T-helper 2 cell treated with Interferon-gamma antibody and Interleukin-4, amounts not matched to agents 5 μg/mL and 100 μg/mL, for 36 hours (primary cell): ENCODE measurements around the gene DHRS3.
"Not testable (repeated sequence)": the region's sequence is repeated elsewhere in the genome, so short reads cannot be mapped to it uniquely, and the experiment has no call there.

Experiments used
- DNase-seq: peaks from one replicate; pipeline ENCODE4 v3.0.0; 2021; ENCODE audit warnings: low spot score
- H3K27ac Mint-ChIP-seq: one replicate; pipeline ENCODE4 v1.8.0; 2021; ENCODE audit warnings: mild to moderate bottlenecking, mixed read lengths
- H3K27me3 Mint-ChIP-seq: one replicate; pipeline ENCODE4 v1.8.0; 2021; ENCODE audit warnings: low read depth, mixed read lengths
- H3K36me3 Mint-ChIP-seq: one replicate; pipeline ENCODE4 v1.8.0; 2021; ENCODE audit warnings: low read depth, mixed read lengths
- H3K4me1 Mint-ChIP-seq: one replicate; pipeline ENCODE4 v1.8.0; 2021; ENCODE audit warnings: low read depth, mixed read lengths
- H3K4me3 Mint-ChIP-seq: one replicate; pipeline ENCODE4 v1.8.0; 2022; ENCODE audit warnings: mild to moderate bottlenecking, moderate library complexity, mixed read lengths
- H3K9me3 Mint-ChIP-seq: one replicate; pipeline ENCODE4 v1.8.0; 2021; ENCODE audit warnings: mixed read lengths

DHRS3 gene

DNA sequence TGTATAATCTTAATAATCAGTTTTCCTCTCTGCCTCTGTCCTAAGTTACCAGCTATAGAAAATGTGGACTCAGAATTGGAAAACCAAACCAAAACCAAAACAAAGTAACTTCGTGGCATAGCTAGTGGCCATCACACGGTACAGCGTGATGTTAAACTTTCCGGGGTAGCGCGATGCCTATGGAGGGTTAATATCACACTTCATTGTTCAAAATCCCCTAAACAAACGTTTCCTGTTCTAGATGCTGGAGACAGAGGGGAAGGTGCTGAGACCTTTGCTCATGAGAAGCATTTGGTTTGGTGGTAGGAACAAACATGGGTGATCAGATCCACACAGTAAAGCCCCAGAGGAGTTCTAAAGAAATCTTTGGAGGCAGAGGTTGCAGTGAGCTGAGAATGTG is 30.7 kb upstream of the DHRS3 start:
- Mint-ChIP-seq H3K27ac (no peak overlapping the region), H3K36me3 (no peaks in the 10 kb centered on the region), H3K4me3 (no peak overlapping the region), H3K27me3 (peaks cover 25% of the 10 kb centered on the region), H3K9me3 (no peaks in the 10 kb centered on the region), H3K4me1 (no peaks in the 10 kb centered on the region)
- no peak for DNase-seq

DNA sequence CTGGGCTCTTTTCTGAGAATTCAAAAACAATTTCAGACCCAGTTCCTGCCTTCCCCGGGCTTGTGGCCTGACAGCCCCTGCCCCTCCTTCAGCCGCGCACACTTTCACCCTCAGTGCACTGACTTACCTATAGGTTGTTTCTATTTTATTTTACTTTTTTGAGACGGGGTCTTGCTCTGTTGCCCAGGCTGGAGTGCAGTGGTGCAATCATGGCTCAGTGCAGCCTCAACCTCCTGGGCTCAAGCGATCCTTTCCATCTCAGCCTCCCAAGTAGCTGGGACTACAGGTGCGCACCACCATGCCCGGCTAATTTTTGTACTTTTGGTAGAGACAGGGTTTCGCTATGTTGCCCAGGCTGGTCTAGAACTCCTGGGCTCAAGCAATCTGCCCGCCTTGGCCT is 27.4 kb upstream of the DHRS3 start:
- H3K27ac Mint-ChIP-seq, H3K36me3 Mint-ChIP-seq, DNase-seq, H3K4me3 Mint-ChIP-seq, H3K4me1 Mint-ChIP-seq: not testable (repeated sequence)
- H3K27me3 Mint-ChIP-seq = peaks cover 25% of the 10 kb centered on the region
- peaks cover 16% of the 10 kb centered on the region for H3K9me3 Mint-ChIP-seq

DNA sequence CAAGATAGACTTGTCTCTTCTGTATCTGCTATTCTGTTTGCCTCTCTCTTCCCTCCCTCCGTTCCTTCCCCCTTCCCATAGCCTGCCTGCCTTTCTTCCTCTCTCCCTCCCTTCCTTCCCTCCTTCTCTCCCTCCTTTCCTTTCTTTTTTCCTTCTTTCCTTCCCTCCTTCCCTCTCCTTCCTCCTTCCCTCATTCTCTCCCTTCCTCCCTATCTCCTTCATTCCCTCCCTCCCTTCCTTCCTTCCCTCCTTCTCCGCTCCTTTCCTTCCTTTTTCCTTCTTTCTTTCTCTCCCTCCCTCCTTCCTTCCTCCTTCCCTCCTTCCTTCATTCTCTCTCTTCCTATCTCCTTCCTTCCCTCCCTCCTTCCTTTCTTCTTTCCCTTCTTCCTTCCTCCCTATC is 26.8 kb upstream of the DHRS3 start:
- Mint-ChIP-seq H3K4me3 (no peak overlapping the region), H3K4me1 (no peaks in the 10 kb centered on the region), H3K36me3 (peaks cover 4% of the 10 kb centered on the region), H3K27me3 (peaks cover 21% of the 10 kb centered on the region), H3K9me3 (peaks cover 22% of the 10 kb centered on the region), H3K27ac (no peak overlapping the region)
- DNase-seq = no peak

DNA sequence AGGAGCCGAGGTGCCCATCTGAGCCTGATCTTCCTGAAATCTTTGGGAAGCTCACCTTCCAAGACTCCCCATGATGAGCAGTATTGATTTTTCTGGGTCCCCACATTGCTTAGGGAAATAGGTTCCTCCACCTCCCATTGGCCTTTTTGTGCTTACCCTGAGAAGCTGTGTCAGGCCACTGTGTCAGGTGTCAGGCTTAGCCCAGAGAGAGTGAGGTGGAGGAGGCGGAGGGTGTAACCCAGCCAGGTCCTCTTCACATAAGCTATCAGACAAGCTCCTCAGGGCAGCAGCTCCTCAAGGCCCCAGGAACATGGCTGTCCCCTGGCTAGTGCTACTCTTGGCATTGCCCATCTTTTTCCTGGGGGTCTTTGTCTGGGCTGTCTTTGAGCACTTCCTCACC is 26.2 kb upstream of the DHRS3 start:
- no peak overlapping the region for H3K4me3 Mint-ChIP-seq
- H3K9me3 Mint-ChIP-seq = peaks cover 28% of the 10 kb centered on the region
- DNase-seq = no peak
- H3K36me3 Mint-ChIP-seq = peaks cover 4% of the 10 kb centered on the region
- H3K4me1 Mint-ChIP-seq = no peaks in the 10 kb centered on the region
- peaks cover 20% of the 10 kb centered on the region for H3K27me3 Mint-ChIP-seq
- no peak overlapping the region for H3K27ac Mint-ChIP-seq

DNA sequence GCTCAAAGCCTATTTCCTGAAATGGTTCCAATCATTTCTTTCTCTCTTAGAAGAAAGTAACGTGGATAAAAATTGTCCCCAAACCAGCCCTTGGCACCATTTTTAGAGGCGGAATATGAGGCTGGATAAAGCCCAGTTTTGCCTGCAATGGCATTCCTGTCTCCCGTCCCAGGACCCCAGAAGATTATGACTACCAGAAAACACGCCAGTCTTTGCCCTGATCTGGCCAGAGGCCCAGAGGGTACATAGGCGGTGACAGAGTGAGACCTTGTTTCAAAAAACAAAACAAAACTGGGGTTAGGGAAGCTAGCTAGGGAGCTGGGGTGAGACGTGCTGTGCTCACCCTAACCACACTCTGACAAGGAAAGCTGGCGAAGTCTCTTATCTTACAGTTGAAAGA is 25.8 kb upstream of the DHRS3 start, which contains the start of gene AADACL4:
Gene AADACL4 (plus strand): TSS at position 301 of the 400 bp plus-strand sequence. CDS start 462 bp downstream, outside the sequence.
- DNase-seq = no peak
- Mint-ChIP-seq H3K27me3 (peaks cover 16% of the 10 kb centered on the region), H3K9me3 (peaks cover 31% of the 10 kb centered on the region), H3K36me3 (peaks cover 4% of the 10 kb centered on the region), H3K27ac (no peak within 1 kb of the TSS), H3K4me1 (no peaks in the 10 kb centered on the region), H3K4me3 (no peak within 1 kb of the TSS)

DNA sequence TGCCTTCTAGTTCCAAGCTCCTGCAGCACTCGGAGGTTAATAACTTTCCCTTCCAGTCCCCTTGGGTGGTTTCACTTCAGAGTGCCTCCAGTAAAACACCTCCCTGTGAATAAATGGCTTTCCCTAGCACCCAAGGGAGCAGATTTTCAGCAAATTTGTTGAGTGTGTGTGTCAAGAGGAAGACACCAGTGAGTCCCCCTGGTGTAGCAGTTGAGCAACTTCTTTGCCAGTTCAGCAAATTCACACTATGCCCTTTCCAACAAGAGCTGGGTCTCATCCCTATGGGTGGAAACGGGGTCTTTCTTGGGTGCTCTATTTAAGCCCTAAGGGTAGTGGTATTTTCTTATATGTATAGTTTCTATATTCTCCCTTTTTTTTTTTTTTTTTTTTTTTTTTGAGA is 25.1 kb upstream of the DHRS3 start:
- Mint-ChIP-seq H3K27me3 (peaks cover 13% of the 10 kb centered on the region), H3K4me3 (no peak overlapping the region), H3K36me3 (peaks cover 4% of the 10 kb centered on the region), H3K9me3 (peaks cover 34% of the 10 kb centered on the region), H3K27ac (no peak overlapping the region), H3K4me1 (no peaks in the 10 kb centered on the region)
- no peak for DNase-seq

DNA sequence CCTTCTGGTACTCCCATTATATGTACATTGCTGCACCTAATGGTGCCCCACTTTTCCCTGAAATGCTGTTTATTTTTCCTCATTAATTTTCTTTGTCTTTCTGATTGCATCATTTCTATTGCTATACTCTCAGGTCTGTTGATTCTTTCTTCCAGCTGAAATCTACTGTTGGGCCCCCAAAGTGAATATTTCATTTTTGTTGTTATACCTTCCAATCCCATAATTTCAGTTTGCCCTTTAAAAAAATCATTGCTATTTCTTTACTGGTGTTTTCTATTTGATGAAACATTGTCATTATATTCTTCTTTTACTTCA is 22.9 kb upstream of the DHRS3 start:
- DNase-seq = no peak
- H3K27me3 Mint-ChIP-seq = peaks cover 6% of the 10 kb centered on the region
- H3K27ac Mint-ChIP-seq = no peak overlapping the region
- H3K4me1 Mint-ChIP-seq = no peaks in the 10 kb centered on the region
- no peak overlapping the region for H3K4me3 Mint-ChIP-seq
- peaks cover 34% of the 10 kb centered on the region for H3K9me3 Mint-ChIP-seq
- peaks cover 4% of the 10 kb centered on the region for H3K36me3 Mint-ChIP-seq

DNA sequence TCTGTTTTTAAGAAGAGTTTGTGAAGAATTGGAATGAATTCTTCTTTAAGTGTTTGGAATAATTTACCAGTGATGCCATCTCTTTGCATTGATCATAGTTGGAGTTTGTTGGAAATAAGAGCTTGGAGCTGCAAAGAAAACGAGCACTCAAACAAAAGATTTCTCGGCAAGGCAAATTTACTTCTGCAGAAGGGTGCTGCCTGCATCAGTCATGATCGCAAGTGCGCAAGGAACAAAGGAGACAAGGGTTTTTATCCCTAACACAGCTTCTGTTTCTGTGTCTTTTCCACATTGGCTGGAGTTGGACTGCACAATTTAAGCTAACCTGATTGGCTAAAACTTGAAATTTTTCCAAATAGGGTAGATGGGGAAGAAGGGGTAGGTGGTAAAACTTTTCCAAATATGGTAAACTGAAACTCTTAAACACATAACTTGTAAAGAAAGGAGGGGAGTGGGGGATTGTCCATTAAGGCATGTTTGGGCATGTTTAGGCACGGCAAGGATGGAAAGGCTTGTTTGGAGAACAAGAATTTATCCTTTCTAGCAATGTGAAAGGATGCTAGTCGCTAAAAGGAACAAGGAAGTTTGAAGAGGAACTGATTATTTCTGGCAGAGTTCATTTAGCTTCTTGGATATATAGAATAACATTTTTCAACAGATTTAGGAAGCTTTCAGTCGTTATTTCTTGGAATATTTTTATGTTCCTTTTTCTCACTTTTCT is 22.4 kb upstream of the DHRS3 start:
- Mint-ChIP-seq H3K9me3 (peaks cover 34% of the 10 kb centered on the region), H3K27me3 (peaks cover 6% of the 10 kb centered on the region), H3K36me3 (peaks cover 4% of the 10 kb centered on the region), H3K4me3 (no peak overlapping the region), H3K27ac (no peak overlapping the region), H3K4me1 (no peaks in the 10 kb centered on the region)
- no peak for DNase-seq

DNA sequence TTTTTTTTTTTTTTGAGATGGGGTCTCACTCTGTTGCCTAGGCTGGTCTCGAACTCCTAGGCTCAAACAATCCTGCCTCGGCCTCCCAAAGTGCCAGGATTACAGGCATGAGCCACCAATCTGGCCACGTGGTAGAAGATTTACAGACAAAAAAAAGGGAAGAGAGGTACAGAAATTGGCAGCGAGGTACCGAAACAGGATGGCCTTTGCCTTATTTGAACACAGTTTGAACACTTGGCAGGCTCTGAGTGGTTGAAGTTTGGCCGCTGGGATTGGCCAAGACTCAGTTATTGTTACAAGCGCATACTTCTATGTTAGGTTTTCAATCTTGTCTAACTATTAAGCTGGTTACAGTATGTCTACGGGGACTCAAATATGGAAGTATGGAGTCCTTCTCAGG is 19.7 kb upstream of the DHRS3 start:
- peaks cover 4% of the 10 kb centered on the region for H3K36me3 Mint-ChIP-seq

DNA sequence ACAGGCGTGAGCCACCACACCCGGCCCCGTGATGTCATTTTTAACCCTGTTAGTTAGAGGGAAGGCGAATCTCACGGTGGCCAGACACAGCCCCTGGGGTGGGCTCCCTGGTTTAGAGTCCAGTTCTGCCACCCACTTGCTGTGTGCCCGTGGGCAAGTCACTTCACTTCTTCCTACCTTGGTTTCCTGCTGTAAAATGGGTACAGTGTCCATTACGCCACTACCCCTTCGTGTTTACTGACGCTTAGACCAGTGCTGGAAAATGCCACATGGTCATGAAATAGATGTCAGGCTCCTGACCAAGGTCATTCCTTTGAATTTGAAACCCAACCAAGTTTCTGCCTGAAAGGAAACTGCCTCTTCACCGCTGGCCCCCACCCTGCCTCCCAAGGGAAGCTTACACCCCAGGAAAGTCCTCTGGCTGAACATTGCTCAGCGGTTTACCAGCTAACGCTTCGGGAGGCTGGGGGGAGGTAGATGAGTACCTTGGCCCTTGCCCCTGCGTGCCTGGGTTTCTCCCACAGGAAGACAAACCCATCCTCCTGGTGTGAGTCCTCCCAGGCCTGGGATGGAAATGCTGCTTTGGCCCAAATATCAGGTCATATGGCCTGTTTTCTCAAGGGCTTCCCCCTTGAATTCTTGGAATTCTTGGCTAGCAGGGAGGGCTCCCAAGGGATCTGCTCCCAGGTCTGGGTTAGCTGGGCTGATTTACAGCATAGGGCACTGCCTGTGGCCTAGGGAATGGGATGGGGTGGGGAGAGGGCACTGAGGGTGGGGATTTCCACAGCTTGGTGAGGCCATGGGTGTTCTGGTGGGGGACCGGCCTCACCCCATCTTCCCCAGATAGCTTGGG is 18.3 kb upstream of the DHRS3 start:
- no peak for DNase-seq
- Mint-ChIP-seq H3K4me3 (no peak overlapping the region), H3K9me3 (peaks cover 27% of the 10 kb centered on the region), H3K27ac (no peak overlapping the region), H3K4me1 (peaks cover 7% of the 10 kb centered on the region), H3K27me3 (peaks cover 4% of the 10 kb centered on the region), H3K36me3 (peaks cover 4% of the 10 kb centered on the region)

More for the DNA sequence above, 19.7 kb upstream of the DHRS3 start:
- H3K4me1 Mint-ChIP-seq = peaks cover 7% of the 10 kb centered on the region
- H3K4me3 Mint-ChIP-seq = no peak overlapping the region
- H3K9me3 Mint-ChIP-seq = peaks cover 34% of the 10 kb centered on the region
- no peak for DNase-seq
- H3K27ac Mint-ChIP-seq = no peak overlapping the region
- H3K27me3 Mint-ChIP-seq = peaks cover 2% of the 10 kb centered on the region

DNA sequence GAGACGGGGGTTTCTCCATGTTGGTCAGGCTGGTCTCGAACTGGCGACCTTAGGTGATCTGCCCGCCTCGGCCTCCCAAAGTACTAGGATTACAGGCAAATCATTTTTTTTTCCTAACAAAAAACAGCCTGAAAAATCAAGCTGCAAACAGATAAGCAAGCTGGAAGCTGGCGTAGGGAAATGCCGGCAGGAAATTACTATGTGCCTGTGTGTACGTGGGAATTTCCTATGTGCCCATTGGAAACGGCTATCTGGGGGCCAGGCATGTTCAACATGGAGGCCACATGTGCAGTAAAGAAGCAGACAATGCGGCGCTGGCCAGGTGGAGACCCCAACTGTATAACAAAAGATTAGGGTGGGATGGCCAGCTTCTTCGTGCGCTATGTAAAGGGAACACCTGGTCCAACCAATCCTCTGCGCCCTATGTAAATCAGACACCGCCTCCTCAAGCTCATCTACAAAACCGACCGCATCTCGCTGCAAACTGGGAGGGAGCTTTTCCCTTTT is 16.7 kb upstream of the DHRS3 start:
- peaks cover 7% of the 10 kb centered on the region for H3K4me1 Mint-ChIP-seq

DNA sequence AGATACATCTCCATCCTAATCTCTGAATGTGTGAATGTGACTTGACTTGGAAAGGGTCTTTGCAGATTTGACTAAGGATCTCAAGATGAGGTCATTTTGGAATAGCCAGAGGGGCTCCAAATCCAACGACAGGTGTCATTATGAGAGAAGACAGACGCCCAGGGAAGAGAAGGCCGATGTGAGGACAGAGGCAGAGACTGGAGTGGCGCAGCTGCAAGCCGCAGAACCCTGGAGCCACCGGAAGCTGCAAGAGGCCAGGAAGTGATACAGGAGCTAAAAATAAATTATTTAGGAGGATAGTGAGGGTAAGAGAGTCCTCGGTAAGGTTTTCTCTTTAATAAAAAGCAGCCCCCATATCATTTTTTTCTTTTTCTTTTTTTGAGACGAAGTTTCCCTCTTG is 16.1 kb upstream of the DHRS3 start:
- Mint-ChIP-seq H3K36me3 (no peaks in the 10 kb centered on the region), H3K4me3 (peak overlapping the region; percentile 18), H3K4me1 (peaks cover 7% of the 10 kb centered on the region), H3K27me3 (peaks cover 7% of the 10 kb centered on the region), H3K9me3 (peaks cover 5% of the 10 kb centered on the region), H3K27ac (no peak overlapping the region)
- no peak for DNase-seq

More for the DNA sequence above, 16.7 kb upstream of the DHRS3 start:
- Mint-ChIP-seq H3K27me3 (peaks cover 4% of the 10 kb centered on the region), H3K4me3 (no peak overlapping the region), H3K9me3 (peaks cover 11% of the 10 kb centered on the region), H3K36me3 (no peaks in the 10 kb centered on the region), H3K27ac (no peak overlapping the region)
- DNase-seq = no peak

DNA sequence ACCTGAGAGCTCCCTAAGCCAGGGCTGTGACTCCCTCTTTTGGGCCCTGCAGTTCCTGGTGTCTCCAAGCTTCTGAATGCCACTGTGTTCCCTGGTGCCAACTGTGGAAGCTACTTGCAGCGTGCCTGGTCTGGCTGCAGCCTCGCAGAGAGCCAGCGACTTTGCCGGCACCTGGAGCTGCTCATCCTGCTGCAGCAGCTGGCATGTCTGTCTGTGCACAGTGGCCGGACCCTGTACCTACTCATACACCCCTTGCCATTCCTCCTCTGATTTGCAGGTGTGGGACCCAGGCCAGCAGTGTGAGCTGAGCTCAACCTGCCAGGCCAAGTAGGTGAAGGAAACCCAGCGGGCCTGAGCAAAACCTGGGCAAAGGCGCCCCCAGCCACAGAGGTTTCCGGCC is 13.6 kb upstream of the DHRS3 start:
- Mint-ChIP-seq H3K27ac (no peak overlapping the region), H3K36me3 (no peaks in the 10 kb centered on the region), H3K4me3 (no peak overlapping the region), H3K9me3 (no peaks in the 10 kb centered on the region), H3K27me3 (peaks cover 13% of the 10 kb centered on the region), H3K4me1 (peaks cover 14% of the 10 kb centered on the region)
- no peak for DNase-seq

DNA sequence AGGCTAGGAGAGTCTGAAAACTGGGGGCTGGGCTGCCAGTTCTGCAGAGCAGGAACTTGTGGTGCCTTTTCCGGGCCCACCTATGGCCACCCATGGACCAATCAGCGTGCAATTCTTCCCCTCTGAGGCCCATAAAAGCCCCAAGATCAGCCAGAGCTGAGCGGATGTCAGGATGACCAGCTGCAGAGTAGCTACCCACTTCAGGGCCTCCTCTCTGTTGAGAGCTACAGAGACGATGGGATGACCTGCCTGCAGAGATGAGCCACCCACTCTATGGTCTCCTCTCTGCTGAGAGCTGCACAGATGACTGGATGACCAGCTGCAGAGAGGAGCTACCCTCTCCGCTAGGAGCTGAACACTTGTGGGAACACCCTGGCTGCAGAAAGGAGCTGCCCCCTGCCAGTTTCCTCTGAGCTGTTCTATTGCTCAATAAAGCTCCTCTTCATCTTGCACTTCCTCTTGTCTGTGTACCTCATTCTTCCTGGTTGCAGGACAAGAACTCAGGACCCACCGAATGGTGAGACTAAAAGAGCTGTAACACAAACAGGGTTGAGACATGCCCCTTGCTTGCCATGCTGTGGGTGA is 13.0 kb upstream of the DHRS3 start:
- Mint-ChIP-seq H3K4me3 (no peak overlapping the region), H3K36me3 (no peaks in the 10 kb centered on the region), H3K4me1 (peaks cover 14% of the 10 kb centered on the region), H3K27ac (no peak overlapping the region), H3K9me3 (no peaks in the 10 kb centered on the region), H3K27me3 (peaks cover 13% of the 10 kb centered on the region)
- DNase-seq = no peak
